GM18868 (cell line): ENCODE data around the gene KIF26A.

Source experiments
- ATAC-seq: cut with Tn5 transposase; IDR thresholded peaks from one replicate; pipeline ENCODE4 v1.9.1; 2021; ENCODE audit warnings: mild to moderate bottlenecking, moderate library complexity; ENCODE audit not compliant: unreplicated experiment

The KIF26A gene

GRCh38 chr14:104155513-104155912 lies 17.1 kb downstream of the KIF26A start:
- ATAC-seq, result no peak

GRCh38 chr14:104156142-104156541 lies 17.8 kb downstream of the KIF26A start:
- ATAC-seq, result no peak

GRCh38 chr14:104157016-104157928 lies 18.9 kb downstream of the KIF26A start:
- ATAC-seq, result no peak

GRCh38 chr14:104158827-104159798 lies 20.7 kb downstream of the KIF26A start:
- ATAC-seq, result no peak

- no peak for ATAC-seq
Measured at GRCh38 chr14:104159990-104160389, 21.6 kb downstream of the KIF26A start.

- ATAC-seq, result no peak
Measured at GRCh38 chr14:104161602-104162367, 23.4 kb downstream of the KIF26A start.

- ATAC-seq, result no peak
Measured at GRCh38 chr14:104162495-104162894, 24.1 kb downstream of the KIF26A start.

GRCh38 chr14:104163541-104163940 lies 25.2 kb downstream of the KIF26A start:
- no peak for ATAC-seq

GRCh38 chr14:104164041-104164440 lies 25.7 kb downstream of the KIF26A start:
- no peak for ATAC-seq

- ATAC-seq, result no peak
Measured at GRCh38 chr14:104164512-104164911, 26.1 kb downstream of the KIF26A start.

- no peak for ATAC-seq
Measured at GRCh38 chr14:104166698-104167097, 28.3 kb downstream of the KIF26A start.

GRCh38 chr14:104168603-104169002 lies 30.2 kb downstream of the KIF26A start:
- no peak for ATAC-seq

- ATAC-seq, result no peak
Measured at GRCh38 chr14:104169005-104169698, 30.8 kb downstream of the KIF26A start.

- no peak for ATAC-seq
Measured at GRCh38 chr14:104169699-104170479, 31.5 kb downstream of the KIF26A start.

GRCh38 chr14:104171029-104171697 lies 32.8 kb downstream of the KIF26A start:
- no peak for ATAC-seq

GRCh38 chr14:104171895-104172294 lies 33.5 kb downstream of the KIF26A start:
- no peak for ATAC-seq

GRCh38 chr14:104172349-104172748 lies 34.0 kb downstream of the KIF26A start:
- ATAC-seq, result no peak

GRCh38 chr14:104172880-104173279 lies 34.5 kb downstream of the KIF26A start:
- ATAC-seq, result no peak

- no peak for ATAC-seq
Measured at GRCh38 chr14:104174051-104174450, 35.7 kb downstream of the KIF26A start.
